CD14-positive monocyte (primary cell): Measurements from ENCODE around the gene STEAP3. TPM values are rescaled to one million over a fixed set of nuclear protein-coding genes. Genes with fewer than 3 reads are reported as not detected.
A peak's percentile ranks its signal among the peaks of the same experiment; 100 is the strongest.

Experiments
- DNase-seq, 3 donors: peaks; one replicate each; pipeline ENCODE4 v3.0.0-alpha.2; 2011 to 2022
- H2AFZ ChIP-seq: 2 replicates; pipeline ENCODE4 v1.6.0; 2012; ENCODE audit warnings: mild to moderate bottlenecking, low read depth, low read length, inconsistent platforms; ENCODE audit not compliant: insufficient read depth, poor library complexity, severe bottlenecking
- H3K27ac ChIP-seq, 2 donors: 1 replicate in 1 of 2; 2 replicates in 1 of 2; pipeline ENCODE4 v1.5.1; 2012 to 2013; ENCODE audit warnings: low read length in 2 of 2, control low read depth in 1 of 2, inconsistent platforms in 1 of 2, low read depth in 1 of 2, mild to moderate bottlenecking in 1 of 2
- H3K27me3 ChIP-seq, 2 donors: one replicate each; pipeline versions ENCODE4 v1.6.0 to v1.6.1; 2011 to 2013; ENCODE audit warnings: low read length in 2 of 2; ENCODE audit not compliant: control insufficient read depth in 2 of 2, insufficient read depth in 2 of 2
- H3K36me3 ChIP-seq, 2 donors: replicated peaks in 1 of 2; 1 replicate in 1 of 2; 2 replicates in 1 of 2; pipeline versions ENCODE4 v1.5.1 to v1.6.1; 2012 to 2013; ENCODE audit warnings: low read length in 2 of 2, control low read depth in 1 of 2, inconsistent platforms in 1 of 2, mild to moderate bottlenecking in 1 of 2; ENCODE audit not compliant: insufficient read depth in 2 of 2, control insufficient read depth in 1 of 2
- H3K4me1 ChIP-seq, 2 donors: 1 replicate in 1 of 2; 2 replicates in 1 of 2; pipeline versions ENCODE4 v1.5.1 to v1.6.1; 2012 to 2013; ENCODE audit warnings: low read length in 2 of 2, control low read depth in 1 of 2, inconsistent platforms in 1 of 2, mild to moderate bottlenecking in 1 of 2, moderate library complexity in 1 of 2; ENCODE audit not compliant: insufficient read depth in 2 of 2, control insufficient read depth in 1 of 2
- H3K4me2 ChIP-seq: replicated peaks from 2 replicates; pipeline ENCODE3; 2012; ENCODE audit warnings: low read length, moderate library complexity, mild to moderate bottlenecking; ENCODE audit not compliant: poor library complexity, severe bottlenecking; ENCODE audit errors: extremely low read depth
- H3K4me3 ChIP-seq, 3 experiments: fragments of 200-600 bp in 1 of 3; sonication (generic) in 1 of 3; replicated peaks in 1 of 3; 1 replicate in 2 of 3; 2 replicates in 1 of 3; pipeline ENCODE4 v1.5.1; 2011 to 2013; ENCODE audit warnings: low read length in 3 of 3, mild to moderate bottlenecking in 3 of 3, control low read depth in 2 of 3, low read depth in 2 of 3, inconsistent platforms in 1 of 3, moderate library complexity in 1 of 3
- H3K79me2 ChIP-seq: 2 replicates; pipeline ENCODE4 v1.6.0; 2012; ENCODE audit warnings: mild to moderate bottlenecking, control low read depth, inconsistent platforms, low read length, moderate library complexity; ENCODE audit not compliant: insufficient read depth
- H3K9ac ChIP-seq: 2 replicates; pipeline ENCODE4 v1.6.0; 2017; ENCODE audit warnings: low read length, mild to moderate bottlenecking; ENCODE audit not compliant: insufficient read depth, poor library complexity, severe bottlenecking
- H3K9me3 ChIP-seq, 2 donors: replicated peaks in 1 of 2; 1 replicate in 1 of 2; 2 replicates in 1 of 2; pipeline versions ENCODE4 v1.5.1 to v1.6.1; 2012 to 2013; ENCODE audit warnings: low read length in 2 of 2, control low read depth in 1 of 2; ENCODE audit not compliant: control insufficient read depth in 1 of 2, insufficient read depth in 1 of 2
- H4K20me1 ChIP-seq: 2 replicates; pipeline ENCODE4 v1.6.0; 2012; ENCODE audit warnings: mild to moderate bottlenecking, low read length, control low read depth, moderate library complexity; ENCODE audit not compliant: insufficient read depth
- H3K27ac Mint-ChIP-seq, 7 donors: one replicate each; pipeline ENCODE4 v1.8.0; 2020; ENCODE audit warnings: mild to moderate bottlenecking in 7 of 7, mixed read lengths in 7 of 7, moderate library complexity in 6 of 7, inconsistent platforms in 2 of 7
- H3K27me3 Mint-ChIP-seq, 3 donors: one replicate each; pipeline ENCODE4 v1.8.0; 2021 to 2022; ENCODE audit warnings: low read depth in 3 of 3, mild to moderate bottlenecking in 3 of 3, mixed read lengths in 3 of 3, moderate library complexity in 3 of 3, inconsistent platforms in 1 of 3
- H3K36me3 Mint-ChIP-seq, 2 donors: one replicate each; pipeline ENCODE4 v1.8.0; 2020; ENCODE audit warnings: mixed read lengths in 2 of 2, inconsistent platforms in 1 of 2, mild to moderate bottlenecking in 1 of 2
- H3K4me1 Mint-ChIP-seq: one replicate; pipeline ENCODE4 v1.8.0; 2020; ENCODE audit warnings: mild to moderate bottlenecking, mixed read lengths
- H3K4me3 Mint-ChIP-seq, 2 donors: one replicate each; pipeline ENCODE4 v1.8.0; 2020; ENCODE audit warnings: mild to moderate bottlenecking in 2 of 2, mixed read lengths in 2 of 2, moderate library complexity in 1 of 2
- H3K9me3 Mint-ChIP-seq, 7 donors: one replicate each; pipeline ENCODE4 v1.8.0; 2020 to 2022; ENCODE audit warnings: mixed read lengths in 7 of 7, mild to moderate bottlenecking in 6 of 7, moderate library complexity in 6 of 7, inconsistent platforms in 2 of 7
- CTCF ChIP-seq: fragments of 200-600 bp; IDR thresholded peaks from one replicate; pipeline ENCODE4 v1.8.0; 2022; ENCODE audit warnings: antibody characterized with exemption, mild to moderate bottlenecking
- WGBS: methylation state at CpG from one replicate; pipeline ENCODE4 v1.1.5; 2013; ENCODE audit warnings: missing lambda C conversion rate; ENCODE audit not compliant: insufficient coverage; 5-methylcytosine and 5-hydroxymethylcytosine counted together
- intact Hi-C, 2 donors: fragments of 100-400 bp; cut with micrococcal nuclease; formaldehyde crosslinking; loops; one replicate each; pipeline versions ENCODE4 v1.15.0 to v1.15.1; 2023
- polyA plus RNA-seq, 3 donors: library from polyadenylated mRNA; depleted of rRNA in 1 of 3; unstranded in 2 of 3; stranded (reverse) in 1 of 3; fragments of 300-500 nt in 2 of 3; fragments of >200 nt in 1 of 3; fragmentation: Illumina TruSeq in 2 of 3; gene quantifications; 1 replicate in 2 of 3; 2 replicates in 1 of 3; pipeline ENCODE4 v1.2.3, GENCODE V29; 2012 to 2021

Gene STEAP3
- polyA plus RNA-seq, 3 donors: 3.0 to 10.7 (median 3.3) TPM

GRCh38 chr2:119253760-119254600, 30.3 kb downstream of the STEAP3 start:
- Histone ChIP-seq H4K20me1 (no peaks in the 10 kb centered on the region), H3K27ac (no peak overlapping the region), H3K9ac (no peak overlapping the region), H3K9me3 (no peaks in the 10 kb centered on the region), H3K36me3 (peaks cover 20 to 85% of the 10 kb centered on the region in 2 donors), H3K4me3 (no peak overlapping the region), H2AFZ (no peak overlapping the region), H3K4me2 (no peak overlapping the region), H3K4me1 (no peaks in the 10 kb centered on the region), H3K79me2 (no peaks in the 10 kb centered on the region), H3K27me3 (no peaks in the 10 kb centered on the region)
- no peak for DNase-seq
- peaks cover 0 to 2% (median 0%) of the 10 kb centered on the region in 7 donors for H3K9me3 Mint-ChIP-seq
- no peak overlapping the region for H3K4me3 Mint-ChIP-seq
- peaks cover 0 to 4% (median 0%) of the 10 kb centered on the region in 3 donors for H3K27me3 Mint-ChIP-seq
- H3K4me1 Mint-ChIP-seq: no peaks in the 10 kb centered on the region
- TF ChIP-seq CTCF: no peak
- WGBS: 92% methylated on average over 9 of the region's 14 CpGs
- H3K36me3 Mint-ChIP-seq: peaks cover 49 to 52% of the 10 kb centered on the region in 2 donors
- intact Hi-C loops: no loop called here
- H3K27ac Mint-ChIP-seq: peak overlapping the region in 3 of 7 donors; percentile 33 to 50 (median 37)

GRCh38 chr2:119254601-119255080, 31.0 kb downstream of the STEAP3 start:
- H3K79me2 ChIP-seq: no peaks in the 10 kb centered on the region
- TF ChIP-seq CTCF: no peak

More at GRCh38 chr2:119254601-119255080, 31.0 kb downstream of the STEAP3 start:
- Histone ChIP-seq H3K4me2 (no peak overlapping the region), H3K9me3 (no peaks in the 10 kb centered on the region), H3K9ac (no peak overlapping the region), H4K20me1 (no peaks in the 10 kb centered on the region), H3K27me3 (no peaks in the 10 kb centered on the region), H3K27ac (no peak overlapping the region), H3K36me3 (peaks cover 20 to 84% of the 10 kb centered on the region in 2 donors), H3K4me3 (no peak overlapping the region), H2AFZ (no peak overlapping the region), H3K4me1 (no peaks in the 10 kb centered on the region)
- H3K27me3 Mint-ChIP-seq: peaks cover 0 to 4% (median 0%) of the 10 kb centered on the region in 3 donors
- peaks cover 0 to 2% (median 0%) of the 10 kb centered on the region in 7 donors for H3K9me3 Mint-ChIP-seq
- H3K36me3 Mint-ChIP-seq: peaks cover 46% of the 10 kb centered on the region in 2 donors
- intact Hi-C loops: no loop called here
- no peak for DNase-seq
- H3K27ac Mint-ChIP-seq: peak overlapping the region in 2 of 7 donors; percentile 33 to 64
- no peak overlapping the region for H3K4me3 Mint-ChIP-seq
- H3K4me1 Mint-ChIP-seq: no peaks in the 10 kb centered on the region
- 94% methylated on average over 9 of the region's 10 CpGs for WGBS
